D721Med (cell line): ENCODE results near the gene CNTN4.

Experiments used
- DNase-seq: peaks from one replicate; pipeline ENCODE4 v3.0.0; 2011; ENCODE audit warnings: low spot score; ENCODE audit not compliant: insufficient read length
- FAIRE-seq: peaks from 2 replicates; lab custom pipeline; 2011; peaks lifted over from hg19 to GRCh38; lab: Jason Lieb, UNC
- TF ChIP-seq, protein P1 (sequence below): IDR thresholded peaks from 2 replicates; pipeline ENCODE4 v1.5.1; 2012; ENCODE audit warnings: mild to moderate bottlenecking, control low read depth; ENCODE audit not compliant: insufficient read depth; ENCODE audit errors: missing control alignments

Gene CNTN4

DNA sequence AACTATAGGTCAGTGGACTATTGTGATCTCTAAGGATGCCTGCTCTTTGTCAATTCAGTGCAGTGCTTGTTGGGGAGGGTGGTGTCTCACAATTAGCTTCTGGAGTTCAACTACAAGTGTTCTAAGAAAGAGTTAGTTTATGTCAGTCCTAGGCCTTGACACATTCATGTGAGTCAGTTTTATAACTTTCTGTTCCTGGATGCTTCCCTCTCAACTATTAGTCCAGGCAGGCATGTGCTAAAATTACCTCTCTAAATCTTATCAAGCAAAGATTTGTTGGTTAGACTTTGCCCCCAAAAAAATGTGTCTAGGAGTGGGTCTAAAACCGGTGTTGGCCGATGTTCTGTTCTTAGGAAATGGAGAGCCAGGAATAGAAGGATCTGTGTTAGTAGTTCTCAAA is 633.2 kb downstream of the CNTN4 start:
- DNase-seq (no peak), FAIRE-seq (no peak)

DNA sequence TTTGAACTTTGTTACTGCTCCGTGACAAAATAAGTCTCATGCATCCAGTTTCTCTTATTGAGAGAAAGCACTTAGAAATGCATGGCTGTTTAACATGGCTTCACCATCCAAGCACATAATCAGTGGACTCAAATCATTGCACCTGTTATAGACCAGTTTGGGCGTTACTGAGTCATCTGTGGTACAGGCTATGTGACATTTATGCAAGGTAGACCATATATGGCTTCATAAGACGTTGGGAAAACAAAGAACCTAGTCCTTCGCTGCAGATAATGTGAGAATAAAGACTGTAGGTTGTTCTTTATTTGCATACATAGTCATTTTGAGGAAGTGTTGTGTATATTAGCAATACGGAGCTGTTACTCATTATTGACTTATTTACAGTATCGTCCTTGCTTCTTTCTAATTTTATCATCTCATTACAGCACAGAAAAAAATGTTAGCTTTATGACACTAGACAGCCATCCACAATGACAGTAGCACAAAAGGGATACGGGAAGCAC is 636.8 kb downstream of the CNTN4 start:
- TF ChIP-seq, protein P1, sequence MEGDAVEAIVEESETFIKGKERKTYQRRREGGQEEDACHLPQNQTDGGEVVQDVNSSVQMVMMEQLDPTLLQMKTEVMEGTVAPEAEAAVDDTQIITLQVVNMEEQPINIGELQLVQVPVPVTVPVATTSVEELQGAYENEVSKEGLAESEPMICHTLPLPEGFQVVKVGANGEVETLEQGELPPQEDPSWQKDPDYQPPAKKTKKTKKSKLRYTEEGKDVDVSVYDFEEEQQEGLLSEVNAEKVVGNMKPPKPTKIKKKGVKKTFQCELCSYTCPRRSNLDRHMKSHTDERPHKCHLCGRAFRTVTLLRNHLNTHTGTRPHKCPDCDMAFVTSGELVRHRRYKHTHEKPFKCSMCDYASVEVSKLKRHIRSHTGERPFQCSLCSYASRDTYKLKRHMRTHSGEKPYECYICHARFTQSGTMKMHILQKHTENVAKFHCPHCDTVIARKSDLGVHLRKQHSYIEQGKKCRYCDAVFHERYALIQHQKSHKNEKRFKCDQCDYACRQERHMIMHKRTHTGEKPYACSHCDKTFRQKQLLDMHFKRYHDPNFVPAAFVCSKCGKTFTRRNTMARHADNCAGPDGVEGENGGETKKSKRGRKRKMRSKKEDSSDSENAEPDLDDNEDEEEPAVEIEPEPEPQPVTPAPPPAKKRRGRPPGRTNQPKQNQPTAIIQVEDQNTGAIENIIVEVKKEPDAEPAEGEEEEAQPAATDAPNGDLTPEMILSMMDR, result no peak
- no peak for DNase-seq
- no peak for FAIRE-seq

More for the DNA sequence above, 633.2 kb downstream of the CNTN4 start:
- TF ChIP-seq, protein P1, result no peak

DNA sequence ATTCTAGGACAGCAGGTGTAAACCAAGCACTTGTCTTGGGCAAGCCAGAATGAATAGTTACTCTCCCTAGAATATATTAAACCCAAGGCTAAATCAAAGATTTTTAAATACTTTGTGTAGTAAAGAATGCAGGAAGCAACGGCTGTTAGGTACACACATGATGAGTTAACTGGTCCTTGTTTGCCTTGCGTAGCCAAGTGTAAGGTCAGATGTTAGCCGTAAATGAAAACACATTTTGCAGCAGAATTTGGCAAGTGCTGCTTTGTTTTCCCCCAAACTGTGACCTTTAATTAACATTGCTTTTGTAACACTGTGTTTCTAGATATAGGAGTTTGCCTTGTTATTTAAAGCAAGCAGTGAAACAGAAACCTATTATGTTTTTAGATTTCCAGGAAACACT is 642.9 kb downstream of the CNTN4 start:
- DNase-seq (no peak), FAIRE-seq (no peak)
- TF ChIP-seq, protein P1, result no peak

DNA sequence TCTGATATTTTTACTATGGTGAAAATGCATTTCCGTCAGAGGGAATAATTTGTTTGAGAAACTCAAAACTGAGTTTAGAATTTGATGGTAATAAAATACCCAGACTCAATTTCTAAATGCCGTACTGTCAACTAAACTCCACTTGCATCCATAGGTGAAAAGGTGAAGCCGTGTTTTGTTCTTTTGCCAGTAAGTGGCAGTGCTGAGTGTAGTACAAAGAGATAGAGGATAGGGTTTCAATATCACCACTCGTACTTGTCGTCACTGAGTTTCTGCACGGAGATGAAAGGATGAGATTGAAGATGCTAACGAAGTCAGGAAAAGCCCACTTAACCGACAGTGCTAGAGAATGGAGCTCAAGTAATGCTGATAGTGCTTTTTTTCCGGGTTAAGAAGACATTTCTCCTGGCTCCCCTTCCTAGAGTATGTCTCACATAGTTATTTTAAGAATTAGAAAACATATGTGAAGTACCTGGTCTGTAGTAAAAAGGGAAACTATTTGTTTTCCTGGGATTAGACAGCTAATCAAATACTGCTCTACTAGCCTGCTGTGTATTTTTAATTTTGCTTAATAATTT is 666.4 kb downstream of the CNTN4 start:
- DNase-seq, result no peak
- FAIRE-seq, result peak; percentile 88
- TF ChIP-seq, protein P1, result peak; percentile 55

DNA sequence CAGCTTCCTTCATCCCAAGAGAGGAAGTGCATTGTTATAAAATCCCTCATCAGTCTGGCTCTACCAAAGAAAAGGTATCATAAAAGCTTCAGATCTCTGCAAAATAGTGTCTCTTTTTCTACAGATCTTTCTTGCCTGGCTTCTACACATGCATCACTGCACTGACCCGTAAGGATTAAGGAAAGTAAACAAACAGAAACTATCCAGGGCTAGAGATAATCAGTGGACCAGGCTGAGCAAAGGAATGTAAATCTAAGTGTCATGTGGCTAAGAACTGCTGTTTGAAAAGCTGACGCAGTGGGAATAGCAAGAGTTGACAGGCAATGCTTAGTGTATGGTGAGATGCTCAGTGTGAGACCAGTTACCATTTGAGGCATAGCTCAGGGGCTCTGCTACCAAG is 671.8 kb downstream of the CNTN4 start:
- DNase-seq, result no peak
- no peak for FAIRE-seq
- TF ChIP-seq, protein P1, result no peak

DNA sequence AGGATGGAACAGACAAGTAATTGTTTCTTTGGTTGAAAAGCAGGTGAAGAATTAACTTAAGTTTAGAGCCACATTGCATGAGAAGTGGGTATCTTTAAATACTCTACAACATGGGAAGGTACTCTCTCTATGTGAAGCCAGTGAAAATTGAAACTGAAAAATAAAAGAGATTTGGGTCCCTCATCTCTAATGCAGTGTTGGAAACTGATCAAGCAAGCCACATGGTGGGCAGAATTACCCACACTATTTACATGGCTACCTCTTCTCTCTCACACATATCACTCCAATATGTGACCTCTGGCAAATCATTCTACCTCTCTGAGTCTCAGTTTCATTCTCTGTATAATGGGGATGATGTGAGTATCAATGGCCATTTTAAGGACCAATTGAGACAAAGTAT is 672.5 kb downstream of the CNTN4 start:
- FAIRE-seq, result no peak
- TF ChIP-seq, protein P1, result no peak
- no peak for DNase-seq

DNA sequence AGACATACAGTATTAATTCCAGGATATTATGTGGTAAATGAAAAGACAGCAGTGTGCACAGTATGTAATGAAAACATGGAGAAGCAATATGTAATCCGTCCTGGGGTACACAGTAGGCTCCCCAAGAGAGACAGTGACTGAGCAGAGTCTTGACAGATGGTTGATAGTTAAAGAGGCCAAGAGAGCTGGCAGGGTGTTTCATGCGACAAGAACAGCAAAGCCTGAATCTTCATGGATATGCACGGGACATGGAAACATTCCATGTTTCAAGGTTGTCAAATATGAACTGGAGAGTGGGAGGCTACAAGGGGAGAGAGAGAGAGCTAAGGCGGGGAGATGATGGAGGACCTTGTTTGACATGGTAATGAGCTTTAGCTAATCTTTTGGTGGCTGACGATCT is 673.1 kb downstream of the CNTN4 start:
- DNase-seq (no peak), FAIRE-seq (no peak)
- TF ChIP-seq, protein P1, result no peak
